ENCODE measurements around the gene TAS2R41. TPM values are rescaled to one million over a fixed set of nuclear protein-coding genes. Genes with fewer than 3 reads are reported as not detected.

TAS2R41 gene
- polyA plus RNA-seq, 3 donors = 0.19 TPM; not detected in 2

- H3K4me3 Mint-ChIP-seq = no peak overlapping the region
- H3K4me1 Mint-ChIP-seq = peaks cover 5% of the 10 kb centered on the region
- TF ChIP-seq CTCF (IDR thresholded peaks at IDR 0.05) = no peak
- Histone ChIP-seq H4K20me1 (ENCODE audit: insufficient read depth, low read length) (no peaks in the 10 kb centered on the region), H3K9me3 (replicated peaks in 1 of 2; ENCODE audit: control insufficient read depth in 1 of 2, insufficient read depth in 1 of 2, low read length in 2 of 2) (peaks cover 0 to 11% of the 10 kb centered on the region in 2 donors), H3K27ac (ENCODE audit: low read depth in 1 of 2, low read length in 2 of 2) (no peak overlapping the region), H3K27me3 (ENCODE audit: control insufficient read depth in 2 of 2, insufficient read depth in 2 of 2, low read length in 2 of 2) (no peaks in the 10 kb centered on the region), H3K9ac (ENCODE audit: insufficient read depth, low read length, poor library complexity, severe bottlenecking) (no peak overlapping the region), H3K36me3 (replicated peaks in 1 of 2; ENCODE audit: control insufficient read depth in 1 of 2, insufficient read depth in 2 of 2, low read length in 2 of 2) (peaks cover 0 to 7% of the 10 kb centered on the region in 2 donors), H3K79me2 (ENCODE audit: insufficient read depth, low read length) (no peaks in the 10 kb centered on the region), H3K4me2 (replicated peaks; ENCODE audit: extremely low read depth, low read length, poor library complexity, severe bottlenecking) (no peak overlapping the region), H3K4me3 (replicated peaks in 1 of 3; ENCODE audit: low read depth in 2 of 3, low read length in 3 of 3) (no peak overlapping the region), H2AFZ (ENCODE audit: insufficient read depth, low read depth, low read length, poor library complexity, severe bottlenecking) (no peak overlapping the region), H3K4me1 (ENCODE audit: control insufficient read depth in 1 of 2, insufficient read depth in 2 of 2, low read length in 2 of 2) (no peaks in the 10 kb centered on the region)
- peak overlapping the region in 1 of 7 donors; percentile 41 for H3K27ac Mint-ChIP-seq
- intact Hi-C loops (cut with micrococcal nuclease) = no loop called here
- peaks cover 1 to 15% (median 9%) of the 10 kb centered on the region in 7 donors for H3K9me3 Mint-ChIP-seq
- DNase-seq = no peak
- H3K36me3 Mint-ChIP-seq = peaks cover 22% of the 10 kb centered on the region in 2 donors
- peaks cover 0 to 1% (median 0%) of the 10 kb centered on the region in 3 donors for H3K27me3 Mint-ChIP-seq (ENCODE audit: low read depth in 3 of 3)
Observed at GRCh38 chr7:143504937-143505297, 27.2 kb downstream of the TAS2R41 start.

- DNase-seq = no peak
- H3K9me3 Mint-ChIP-seq = peaks cover 1 to 19% (median 9%) of the 10 kb centered on the region in 7 donors
- Histone ChIP-seq H4K20me1 (ENCODE audit: insufficient read depth, low read length) (no peaks in the 10 kb centered on the region), H3K27ac (ENCODE audit: low read depth in 1 of 2, low read length in 2 of 2) (no peak overlapping the region), H3K36me3 (replicated peaks in 1 of 2; ENCODE audit: control insufficient read depth in 1 of 2, insufficient read depth in 2 of 2, low read length in 2 of 2) (peaks cover 0 to 2% of the 10 kb centered on the region in 2 donors), H3K9me3 (replicated peaks in 1 of 2; ENCODE audit: control insufficient read depth in 1 of 2, insufficient read depth in 1 of 2, low read length in 2 of 2) (peaks cover 3 to 11% of the 10 kb centered on the region in 2 donors), H3K79me2 (ENCODE audit: insufficient read depth, low read length) (no peaks in the 10 kb centered on the region), H2AFZ (ENCODE audit: insufficient read depth, low read depth, low read length, poor library complexity, severe bottlenecking) (no peak overlapping the region), H3K4me1 (ENCODE audit: control insufficient read depth in 1 of 2, insufficient read depth in 2 of 2, low read length in 2 of 2) (no peaks in the 10 kb centered on the region), H3K4me2 (replicated peaks; ENCODE audit: extremely low read depth, low read length, poor library complexity, severe bottlenecking) (no peak overlapping the region), H3K9ac (ENCODE audit: insufficient read depth, low read length, poor library complexity, severe bottlenecking) (no peak overlapping the region), H3K4me3 (replicated peaks in 1 of 3; ENCODE audit: low read depth in 2 of 3, low read length in 3 of 3) (no peak overlapping the region), H3K27me3 (ENCODE audit: control insufficient read depth in 2 of 2, insufficient read depth in 2 of 2, low read length in 2 of 2) (no peaks in the 10 kb centered on the region)
- H3K27me3 Mint-ChIP-seq (ENCODE audit: low read depth in 3 of 3) = peaks cover 0 to 1% (median 0%) of the 10 kb centered on the region in 3 donors
- peak overlapping the region in 1 of 7 donors; percentile 27 for H3K27ac Mint-ChIP-seq
- peaks cover 16 to 17% of the 10 kb centered on the region in 2 donors for H3K36me3 Mint-ChIP-seq
- no peak for TF ChIP-seq CTCF (IDR thresholded peaks at IDR 0.05)
- no CpG with 5 or more reads among the region's 2 CpGs for WGBS (ENCODE audit: insufficient coverage)
- intact Hi-C loops (cut with micrococcal nuclease) = no loop called here
- H3K4me3 Mint-ChIP-seq = no peak overlapping the region
- peaks cover 5% of the 10 kb centered on the region for H3K4me1 Mint-ChIP-seq
Observed at GRCh38 chr7:143505838-143506237, 28.2 kb downstream of the TAS2R41 start.
